NCI-H2227 treated with DMSO at 0.1 percent for 48 hours (cell line): ENCODE results near the gene OR10A3.
A peak's percentile ranks its signal among the peaks of the same experiment; 100 is the strongest.
"Not testable (repeated sequence)": the region's sequence is repeated elsewhere in the genome, so short reads cannot be mapped to it uniquely, and the experiment has no call there.

ENCODE experiments used
- DNase-seq: peaks from one replicate; lab custom pipeline; 2025; lab: John Stamatoyannopoulos, UW

Gene OR10A3, protein sequence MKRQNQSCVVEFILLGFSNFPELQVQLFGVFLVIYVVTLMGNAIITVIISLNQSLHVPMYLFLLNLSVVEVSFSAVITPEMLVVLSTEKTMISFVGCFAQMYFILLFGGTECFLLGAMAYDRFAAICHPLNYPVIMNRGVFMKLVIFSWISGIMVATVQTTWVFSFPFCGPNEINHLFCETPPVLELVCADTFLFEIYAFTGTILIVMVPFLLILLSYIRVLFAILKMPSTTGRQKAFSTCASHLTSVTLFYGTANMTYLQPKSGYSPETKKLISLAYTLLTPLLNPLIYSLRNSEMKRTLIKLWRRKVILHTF

DNA sequence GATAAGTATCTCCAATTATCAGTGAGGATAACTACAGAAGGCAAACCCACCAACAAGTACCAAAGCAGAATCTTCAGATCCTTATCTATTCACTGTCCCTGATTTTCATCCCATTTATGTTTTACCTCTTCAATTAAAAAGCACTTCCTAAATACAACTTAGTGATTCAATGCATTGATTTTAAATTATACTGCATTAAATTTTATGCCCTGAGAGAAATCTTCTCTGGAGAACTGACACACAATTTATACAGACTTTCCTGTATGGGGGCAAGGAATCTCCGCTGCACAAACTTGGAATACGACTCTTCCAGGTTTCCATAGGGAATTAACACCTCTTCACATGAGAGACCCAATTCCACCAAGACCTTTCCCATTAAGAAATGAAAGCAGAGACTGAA is at the start of gene OR10A3:
TSS of gene OR10A3 (minus strand) at position 101 of the 400 bp plus-strand sequence. CDS start 2,188 bp downstream, outside the sequence.
- no peak for DNase-seq

- DNase-seq, result not testable (repeated sequence)
Measured at GRCh38 chr11:7987560-7987883, 46.0 kb upstream of the OR10A3 start.

GRCh38 chr11:7986768-7987559 is 45.5 kb upstream of the OR10A3 start, which contains the start of gene EIF3F:
EIF3F (plus strand) TSS chr11:7987337; CDS start chr11:7987353, 16 bp downstream.
- peak; percentile 100 for DNase-seq

DNA sequence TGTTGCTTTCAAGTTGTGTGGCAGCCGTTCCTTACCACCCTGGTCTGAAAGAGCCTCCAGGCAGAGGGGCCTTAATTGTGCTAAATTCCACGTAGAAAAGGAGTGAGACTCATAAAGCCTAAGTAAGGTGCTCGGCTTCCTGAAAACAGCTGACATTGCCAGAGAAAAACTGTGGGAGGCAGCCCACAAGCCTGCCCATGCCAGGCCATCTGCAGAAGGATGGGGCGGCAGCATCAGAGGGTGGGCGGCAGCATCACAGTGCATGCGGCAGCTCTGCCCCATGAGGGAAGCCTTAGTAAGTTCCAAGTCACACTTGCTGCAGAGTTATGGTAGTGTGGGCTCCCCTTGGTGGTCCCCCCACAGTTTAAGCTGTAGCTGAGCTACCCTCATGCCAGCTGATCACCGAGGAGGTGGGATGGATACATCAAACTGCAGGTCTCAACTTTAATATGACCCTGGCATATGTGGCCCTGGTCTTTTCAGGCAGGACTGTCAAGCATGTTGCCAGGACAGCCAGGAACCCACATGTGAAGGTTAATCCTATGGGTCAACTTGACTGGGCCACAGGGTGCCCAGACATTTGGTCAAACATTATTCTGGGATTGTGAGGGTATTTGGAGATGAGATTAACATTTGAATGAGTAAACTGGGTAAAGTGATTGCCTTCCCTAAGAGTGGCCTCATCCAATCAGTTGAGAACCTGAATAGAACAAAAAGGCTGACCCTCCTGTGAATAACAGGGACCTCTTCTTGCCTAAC is 42.5 kb upstream of the OR10A3 start:
- no peak for DNase-seq

GRCh38 chr11:7982582-7983119 is 41.1 kb upstream of the OR10A3 start:
- DNase-seq, result no peak

GRCh38 chr11:7981619-7982157 is 40.2 kb upstream of the OR10A3 start:
- DNase-seq, result no peak

GRCh38 chr11:7977232-7977917 is 35.9 kb upstream of the OR10A3 start:
- DNase-seq, result no peak

DNA sequence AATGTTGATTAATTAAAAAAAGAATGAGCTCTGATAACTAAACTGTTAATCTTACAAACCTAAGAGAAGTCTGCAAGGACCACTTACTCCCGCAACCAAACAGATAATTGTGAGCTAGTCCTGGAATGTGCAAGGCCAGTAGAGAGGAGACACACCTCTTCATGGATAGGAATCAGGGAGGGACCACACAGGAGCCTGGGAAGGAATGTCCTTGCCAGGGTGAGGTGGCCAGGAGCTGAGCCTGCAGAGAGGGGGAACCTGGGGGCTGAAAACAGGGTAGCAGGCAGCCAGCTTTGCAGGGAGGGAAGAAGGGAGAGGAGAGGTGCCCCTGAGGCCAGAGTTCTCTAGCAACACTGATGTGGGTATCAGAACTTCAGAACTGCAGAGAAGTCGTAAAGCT is 33.2 kb upstream of the OR10A3 start:
- DNase-seq, result no peak

- DNase-seq, result no peak
Measured at GRCh38 chr11:7973011-7973410, 31.5 kb upstream of the OR10A3 start.

DNA sequence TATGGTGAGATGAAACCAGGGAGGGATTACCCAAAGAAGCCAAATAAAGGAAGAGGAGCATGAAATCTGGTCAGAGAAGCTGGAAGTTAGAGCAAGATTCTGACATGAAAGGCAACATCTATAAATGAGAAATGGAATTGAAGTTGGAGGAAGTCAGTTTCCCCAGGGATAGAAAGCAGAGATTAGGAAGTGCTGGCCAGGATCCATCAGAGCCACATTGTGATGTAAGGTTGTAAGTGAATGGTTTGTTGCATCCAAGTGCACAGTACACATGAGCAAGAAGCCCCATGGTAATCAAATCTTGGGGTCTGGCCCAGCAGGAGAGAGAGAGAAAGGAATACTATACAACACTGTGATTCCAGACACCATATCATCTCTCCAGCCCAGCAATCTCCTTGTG is 30.3 kb upstream of the OR10A3 start:
- DNase-seq, result no peak

DNA sequence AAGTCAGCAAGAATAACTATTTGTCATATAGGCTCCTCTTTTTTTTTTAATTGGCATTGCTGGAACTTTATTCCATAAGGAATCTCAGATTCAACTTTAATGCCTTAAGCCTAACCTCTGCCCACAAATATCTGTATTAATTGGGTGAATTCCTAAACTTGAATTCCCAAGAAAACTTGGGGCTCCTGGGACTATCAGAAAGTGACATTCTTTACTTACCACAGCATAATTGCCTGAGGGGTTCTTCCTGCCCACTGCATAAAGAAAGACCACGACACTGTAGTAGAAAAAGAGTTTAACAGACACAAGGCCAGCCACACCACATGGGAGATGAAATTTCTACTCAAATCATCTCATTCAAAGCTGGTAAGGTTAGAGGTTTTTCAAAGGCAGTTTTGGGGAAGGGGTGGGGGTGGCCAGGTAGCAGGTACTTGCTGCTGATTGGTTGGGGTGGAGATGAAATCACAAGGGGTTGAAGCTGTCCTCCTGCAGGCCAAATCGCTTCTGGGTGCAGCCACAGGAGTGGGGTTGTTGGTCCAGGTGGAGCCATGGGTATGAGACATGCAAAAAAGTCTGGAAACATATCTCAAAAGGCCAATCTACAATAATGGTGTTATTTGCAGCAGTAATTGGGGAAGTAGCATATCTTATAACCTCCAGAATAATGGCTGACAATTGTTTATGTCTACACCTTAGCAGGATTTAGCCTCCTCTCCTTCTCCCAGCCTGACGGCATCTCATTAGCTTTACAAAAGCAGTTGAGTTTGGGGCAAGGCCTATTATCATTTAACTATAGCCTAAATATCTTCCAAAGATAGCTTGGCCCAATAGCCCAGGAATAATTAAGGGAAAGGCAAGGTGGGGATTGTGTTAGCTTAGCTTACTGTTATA is 28.5 kb upstream of the OR10A3 start:
- DNase-seq, result no peak

DNA sequence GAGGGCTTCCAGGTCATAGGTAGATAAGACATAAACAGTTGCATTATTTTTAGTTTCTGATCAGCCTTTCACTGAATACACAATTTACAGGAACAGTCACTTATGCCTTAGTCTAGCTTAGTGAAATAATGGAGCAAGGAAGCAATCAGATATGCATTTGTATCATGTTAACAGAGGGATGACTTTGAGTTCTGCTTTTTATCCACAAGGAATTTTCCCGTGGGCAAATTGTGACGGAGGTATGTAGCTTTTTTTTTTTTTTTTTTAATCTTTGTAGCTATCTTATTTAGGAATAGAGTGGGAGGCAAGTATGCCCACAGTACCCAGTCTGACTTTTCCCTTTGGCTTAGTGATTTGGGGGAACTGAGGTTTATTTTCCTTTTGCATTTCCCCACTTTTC is 27.2 kb upstream of the OR10A3 start:
- DNase-seq, result no peak

- DNase-seq, result no peak
Measured at GRCh38 chr11:7967826-7968225, 26.3 kb upstream of the OR10A3 start.

- DNase-seq, result no peak
Measured at GRCh38 chr11:7967097-7967496, 25.6 kb upstream of the OR10A3 start.

GRCh38 chr11:7965386-7965785 is 23.9 kb upstream of the OR10A3 start, which contains the start of gene NLRP10:
NLRP10 (minus strand) TSS chr11:7965447; CDS start chr11:7963495, 1,952 bp downstream.
- DNase-seq, result no peak

- no peak for DNase-seq
Measured at GRCh38 chr11:7964873-7965272, 23.4 kb upstream of the OR10A3 start.

DNA sequence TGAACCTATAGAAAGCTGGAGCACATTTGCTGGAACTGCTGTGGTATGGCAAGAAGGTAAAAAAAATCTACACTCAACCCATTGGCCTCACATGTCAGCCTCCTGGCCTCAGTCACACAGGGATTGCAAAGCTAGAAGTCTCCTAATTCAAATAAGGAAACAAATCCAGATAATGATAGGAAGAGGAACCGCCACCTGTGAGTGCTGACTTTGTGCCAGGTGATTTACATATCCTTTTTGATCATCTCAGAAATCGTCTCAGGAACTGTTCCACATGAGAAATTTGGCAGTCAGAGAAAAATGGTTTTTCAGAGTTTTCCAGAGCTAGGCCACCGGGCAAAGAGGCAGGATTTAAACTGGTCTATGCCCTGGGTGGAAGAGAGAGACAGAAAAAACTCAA is 22.8 kb upstream of the OR10A3 start:
- DNase-seq, result no peak

DNA sequence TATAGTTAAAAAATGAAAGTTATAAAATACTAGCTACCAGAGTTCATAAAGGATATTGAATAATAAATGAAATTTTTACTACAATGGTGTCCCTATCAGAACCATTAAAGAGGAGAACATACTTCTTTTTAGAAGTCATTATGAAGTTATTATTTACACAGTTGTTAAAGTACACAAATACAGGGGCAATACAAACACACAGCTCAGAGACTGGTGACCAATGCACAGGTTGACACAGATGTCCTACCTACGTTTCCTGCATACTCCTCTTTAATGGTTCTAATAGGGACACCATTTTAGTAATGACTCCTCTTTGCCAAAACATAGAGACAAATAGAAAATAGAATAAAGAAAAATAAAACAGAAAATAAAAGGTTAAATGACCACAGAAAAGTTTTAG is 13.7 kb upstream of the OR10A3 start:
- no peak for DNase-seq

DNA sequence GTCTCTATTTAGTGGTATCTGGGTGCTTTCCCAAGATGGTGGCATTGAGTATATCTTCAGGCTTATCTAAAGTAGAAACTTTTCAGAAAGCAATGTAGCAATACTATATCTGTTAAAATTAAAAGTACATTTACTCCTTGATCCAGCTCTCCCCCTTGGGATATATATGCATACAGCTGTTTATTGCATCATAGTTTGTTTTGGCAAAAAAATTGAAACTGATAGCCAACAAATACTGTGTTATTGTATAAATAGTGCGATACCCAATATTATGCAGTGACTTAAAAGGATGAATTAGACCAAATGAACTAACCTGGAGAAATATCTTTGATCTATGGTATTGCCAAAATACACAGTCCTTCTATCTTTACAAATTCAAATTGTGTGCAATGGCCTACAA is 8.4 kb upstream of the OR10A3 start:
- DNase-seq, result no peak

DNA sequence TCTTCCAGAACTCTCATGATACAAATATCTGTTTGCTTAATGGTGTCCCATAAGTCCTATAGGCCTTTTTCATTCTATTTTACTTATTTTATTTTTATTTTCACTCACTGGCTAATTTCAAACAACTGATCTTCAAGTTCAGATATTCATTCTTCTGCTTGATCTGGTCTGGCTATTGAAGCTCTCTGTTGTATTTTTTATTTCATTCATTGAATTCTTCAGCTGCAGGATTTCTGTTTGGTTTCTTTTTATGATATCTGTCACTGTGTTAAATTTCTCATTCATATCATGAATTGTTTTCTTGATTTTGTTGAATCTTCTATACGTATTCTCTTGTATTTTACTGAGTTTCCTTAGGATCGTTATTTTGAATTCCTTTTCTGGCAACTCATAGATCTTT is 2.6 kb upstream of the OR10A3 start:
- DNase-seq, result no peak
